HFFc6 (cell line): ENCODE results near the gene GSTO1. TPM values are rescaled to one million over a fixed set of nuclear protein-coding genes. Genes with fewer than 3 reads are reported as not detected.
A peak's percentile ranks its signal among the peaks of the same experiment; 100 is the strongest.

Experiments used
- DNase-seq: peaks from one replicate; pipeline ENCODE4 v3.0.0-alpha.2; 2018
- H3K27ac Mint-ChIP-seq: 2 replicates; pipeline ENCODE4 v1.8.0; 2020; ENCODE audit warnings: mild to moderate bottlenecking, mixed read lengths
- H3K27me3 Mint-ChIP-seq: 2 replicates; pipeline ENCODE4 v1.8.0; 2021; ENCODE audit warnings: mild to moderate bottlenecking, moderate library complexity, mixed read lengths; ENCODE audit not compliant: insufficient read depth
- H3K36me3 Mint-ChIP-seq: 2 replicates; pipeline ENCODE4 v1.8.0; 2021; ENCODE audit warnings: low read depth, mixed read lengths
- H3K4me1 Mint-ChIP-seq: 2 replicates; pipeline ENCODE4 v1.8.0; 2020; ENCODE audit warnings: low read depth, mixed read lengths
- H3K4me3 Mint-ChIP-seq: 2 replicates; pipeline ENCODE4 v1.8.0; 2020; ENCODE audit warnings: mild to moderate bottlenecking, moderate library complexity, mixed read lengths
- H3K9me3 Mint-ChIP-seq: 2 replicates; pipeline ENCODE4 v1.8.0; 2020; ENCODE audit warnings: mild to moderate bottlenecking, mixed read lengths
- CTCF ChIP-seq: fragments of 200-600 bp; sonication (generic); IDR thresholded peaks from 2 replicates; pipeline ENCODE4 v1.5.0; 2021; ENCODE audit warnings: antibody characterized with exemption, mild to moderate bottlenecking
- total RNA-seq, 6 experiments: library from RNA; stranded (reverse); fragmentation: NEBNext Ultra II Directional; extraction: Animal tissue kit (Norgen Biotek cat#: 25700); gene quantifications; 2 replicates in 1 of 6; 3 replicates in 5 of 6; pipeline ENCODE4 v1.2.3, GENCODE V29; 2021

The GSTO1 gene
- total RNA-seq, 6 experiments from 2014 or later = 213 to 242 (median 224) TPM

- Mint-ChIP-seq H3K4me3 (no peak overlapping the region), H3K27me3 (peaks cover 10% of the 10 kb centered on the region; the same call in 1 of the 2 replicates), H3K36me3 (peaks cover 45% of the 10 kb centered on the region), H3K27ac (peak overlapping the region; percentile 59), H3K9me3 (peaks cover 22% of the 10 kb centered on the region), H3K4me1 (peaks cover 71% of the 10 kb centered on the region)
- TF ChIP-seq CTCF = no peak
- DNase-seq = no peak
Observed at GRCh38 chr10:104306897-104307296, 52.2 kb downstream of the GSTO1 start.

- Mint-ChIP-seq H3K36me3 (peaks cover 47% of the 10 kb centered on the region), H3K4me3 (no peak overlapping the region), H3K4me1 (peaks cover 71% of the 10 kb centered on the region), H3K27me3 (peaks cover 11% of the 10 kb centered on the region; the same call in 1 of the 2 replicates), H3K27ac (peak overlapping the region; percentile 95), H3K9me3 (peaks cover 16% of the 10 kb centered on the region)
- DNase-seq = no peak
- TF ChIP-seq CTCF = no peak
Observed at GRCh38 chr10:104307576-104308438, 53.1 kb downstream of the GSTO1 start.

- Mint-ChIP-seq H3K36me3 (peaks cover 45% of the 10 kb centered on the region), H3K4me1 (peaks cover 66% of the 10 kb centered on the region), H3K9me3 (peaks cover 10% of the 10 kb centered on the region), H3K27ac (peak overlapping the region; percentile 95), H3K4me3 (no peak overlapping the region), H3K27me3 (peaks cover 11% of the 10 kb centered on the region; the same call in 1 of the 2 replicates)
- no peak for TF ChIP-seq CTCF
- no peak for DNase-seq
Observed at GRCh38 chr10:104308439-104308903, 53.8 kb downstream of the GSTO1 start.

- Mint-ChIP-seq H3K9me3 (no peaks in the 10 kb centered on the region), H3K27ac (peak overlapping the region; percentile 95), H3K36me3 (peaks cover 35% of the 10 kb centered on the region), H3K4me1 (peaks cover 61% of the 10 kb centered on the region), H3K27me3 (peaks cover 11% of the 10 kb centered on the region; the same call in 1 of the 2 replicates), H3K4me3 (peak overlapping the region; percentile 23)
- no peak for TF ChIP-seq CTCF
- peak; percentile 92 for DNase-seq
Observed at GRCh38 chr10:104309980-104310978, 55.6 kb downstream of the GSTO1 start.

- Mint-ChIP-seq H3K9me3 (no peaks in the 10 kb centered on the region), H3K27me3 (peaks cover 11% of the 10 kb centered on the region; the same call in 1 of the 2 replicates), H3K27ac (peak overlapping the region; percentile 95), H3K36me3 (peaks cover 39% of the 10 kb centered on the region), H3K4me3 (no peak overlapping the region), H3K4me1 (peaks cover 55% of the 10 kb centered on the region)
- no peak for TF ChIP-seq CTCF
- no peak for DNase-seq
Observed at GRCh38 chr10:104311184-104311720, 56.6 kb downstream of the GSTO1 start.
